HepG2 (cell line): ENCODE results near the gene ENPP7. TPM values are rescaled to one million over a fixed set of nuclear protein-coding genes. Genes with fewer than 3 reads are reported as not detected.

Experiments
- BCL6 ChIP-seq: IDR thresholded peaks from 2 replicates; pipeline ENCODE4 v1.6.1; 2016; ENCODE audit warnings: missing genetic modification reagents, missing compliant biosample characterization
- CENPT ChIP-seq: sonication (generic); formaldehyde crosslinking; IDR thresholded peaks from 2 replicates; pipeline ENCODE4 v1.8.0; 2022; ENCODE audit warnings: low read depth, mild to moderate bottlenecking, moderate library complexity, missing genetic modification reagents
- CREM ChIP-seq, 2 experiments: sonication (generic) in 1 of 2; formaldehyde crosslinking in 1 of 2; IDR thresholded peaks; 2 replicates each; pipeline versions ENCODE4 v1.4.0 to v1.6.1; 2016 to 2020; ENCODE audit warnings: antibody characterized with exemption in 1 of 2, mild to moderate bottlenecking in 1 of 2, missing genetic modification reagents in 1 of 2
- FIP1L1 ChIP-seq: fragments of 200-400 bp; formaldehyde crosslinking; IDR thresholded peaks from 2 replicates; pipeline ENCODE4 v1.6.1; 2018; ENCODE audit warnings: low read depth, mild to moderate bottlenecking, low read length, moderate library complexity, borderline replicate concordance; ENCODE audit not compliant: insufficient read depth
- FOXO1 ChIP-seq: sonication (generic); formaldehyde crosslinking; IDR thresholded peaks from 2 replicates; pipeline ENCODE4 v1.4.0; 2020; ENCODE audit warnings: missing genetic modification reagents
- GABPA ChIP-seq, 2 experiments: IDR thresholded peaks; 2 replicates each; pipeline ENCODE4 v1.6.1; 2011 to 2016; ENCODE audit warnings: low read depth in 2 of 2, low read length in 1 of 2, missing biosample characterization in 1 of 2, missing genetic modification characterization in 1 of 2
- GATAD2A ChIP-seq: IDR thresholded peaks from 2 replicates; pipeline ENCODE4 v1.6.1; 2016
- KAT8 ChIP-seq: IDR thresholded peaks from 2 replicates; pipeline ENCODE4 v1.6.1; 2016; ENCODE audit warnings: missing genetic modification reagents, missing compliant biosample characterization
- KDM5B ChIP-seq: sonication (generic); formaldehyde crosslinking; IDR thresholded peaks from 2 replicates; pipeline ENCODE4 v1.4.0; 2020; ENCODE audit warnings: missing genetic modification reagents, mild to moderate bottlenecking, borderline replicate concordance
- KLF16 ChIP-seq, 2 experiments: sonication (generic) in 1 of 2; formaldehyde crosslinking in 1 of 2; IDR thresholded peaks; 2 replicates each; pipeline versions ENCODE4 v1.6.1 to v1.8.0; 2016 to 2023; ENCODE audit warnings: missing genetic modification reagents in 2 of 2, missing compliant biosample characterization in 1 of 2
- KMT2A ChIP-seq: sonication (generic); formaldehyde crosslinking; IDR thresholded peaks from 2 replicates; pipeline ENCODE4 v1.4.0; 2020; ENCODE audit warnings: missing genetic modification reagents
- KMT2B ChIP-seq: IDR thresholded peaks from 2 replicates; pipeline ENCODE4 v1.6.1; 2016; ENCODE audit warnings: missing genetic modification reagents, missing compliant biosample characterization
- MTA1 ChIP-seq: sonication (generic); formaldehyde crosslinking; IDR thresholded peaks from 2 replicates; pipeline ENCODE4 v1.4.0; 2020; ENCODE audit warnings: missing genetic modification reagents, mild to moderate bottlenecking, borderline replicate concordance
- NFE2 ChIP-seq: sonication (generic); formaldehyde crosslinking; IDR thresholded peaks from 2 replicates; pipeline ENCODE4 v1.4.0; 2020; ENCODE audit warnings: missing genetic modification reagents
- SUZ12 ChIP-seq: fragments of 150-350 bp; IDR thresholded peaks from 2 replicates; pipeline ENCODE4 v1.6.1; 2014; ENCODE audit warnings: low read depth, low read length
- THAP11 ChIP-seq: IDR thresholded peaks from 2 replicates; pipeline ENCODE4 v1.6.1; 2016; ENCODE audit warnings: missing biosample characterization, missing genetic modification reagents
- U2AF1 ChIP-seq: fragments of 200-400 bp; formaldehyde crosslinking; optimal IDR thresholded peaks from 2 replicates; pipeline ENCODE3; 2017; ENCODE audit warnings: mild to moderate bottlenecking, low read depth, low read length
- ZNF501 ChIP-seq: sonication (generic); formaldehyde crosslinking; IDR thresholded peaks from 2 replicates; pipeline ENCODE4 v1.5.1; 2020; ENCODE audit warnings: mild to moderate bottlenecking, moderate library complexity, missing genetic modification reagents
- ZNF556 ChIP-seq: sonication (generic); formaldehyde crosslinking; IDR thresholded peaks from 2 replicates; pipeline ENCODE4 v1.4.0; 2020; ENCODE audit warnings: mild to moderate bottlenecking, missing genetic modification reagents, borderline replicate concordance
- ZNF615 ChIP-seq: sonication (generic); formaldehyde crosslinking; IDR thresholded peaks from 2 replicates; pipeline ENCODE4 v1.5.0; 2020; ENCODE audit warnings: mild to moderate bottlenecking, missing genetic modification reagents, borderline replicate concordance
- ZNF792 ChIP-seq: IDR thresholded peaks from 2 replicates; pipeline ENCODE4 v1.6.1; 2016
- polyA plus RNA-seq, 8 experiments: library from polyadenylated mRNA; depleted of rRNA in 3 of 8; stranded (reverse) in 7 of 8; unstranded in 1 of 8; fragments of >200 nt; fragmentation: Illumina TruSeq in 4 of 8; extraction: Trizol in 4 of 8; gene quantifications; 2 replicates each; pipeline versions ENCODE4 v1.2.1 to v1.2.3, GENCODE V29; 2011 to 2016; ENCODE audit warnings: low read depth in 4 of 8, missing spikeins in 1 of 8, mixed read lengths in 1 of 8; ENCODE audit not compliant: insufficient read depth in 1 of 8
- total RNA-seq, 5 experiments: library from RNA; depleted of rRNA; stranded (reverse); fragments of >200 nt; fragmentation: Illumina TruSeq; extraction: Trizol; gene quantifications; 2 replicates each; pipeline ENCODE4 v1.2.3, GENCODE V29; 2016; ENCODE audit warnings: low read depth in 1 of 5
- TF ChIP-seq, protein P1 (sequence below): sonication (generic); formaldehyde crosslinking; IDR thresholded peaks from 2 replicates; pipeline ENCODE4 v1.4.0; 2020; ENCODE audit warnings: low read depth, mild to moderate bottlenecking, missing genetic modification reagents
- TF ChIP-seq, protein P2 (sequence below): sonication (generic); formaldehyde crosslinking; IDR thresholded peaks from 2 replicates; pipeline ENCODE4 v1.5.1; 2020; ENCODE audit warnings: mild to moderate bottlenecking, moderate library complexity, missing genetic modification reagents
- TF ChIP-seq, protein P3 (sequence below): IDR thresholded peaks from 2 replicates; pipeline ENCODE4 v1.6.1; 2016

The ENPP7 gene
- total and polyA plus RNA-seq, 2 of the 13 experiments (the other 11 are each of a cell fraction or from before 2014, with no cell fraction given) = 1.1 to 2.2 TPM

DNA sequence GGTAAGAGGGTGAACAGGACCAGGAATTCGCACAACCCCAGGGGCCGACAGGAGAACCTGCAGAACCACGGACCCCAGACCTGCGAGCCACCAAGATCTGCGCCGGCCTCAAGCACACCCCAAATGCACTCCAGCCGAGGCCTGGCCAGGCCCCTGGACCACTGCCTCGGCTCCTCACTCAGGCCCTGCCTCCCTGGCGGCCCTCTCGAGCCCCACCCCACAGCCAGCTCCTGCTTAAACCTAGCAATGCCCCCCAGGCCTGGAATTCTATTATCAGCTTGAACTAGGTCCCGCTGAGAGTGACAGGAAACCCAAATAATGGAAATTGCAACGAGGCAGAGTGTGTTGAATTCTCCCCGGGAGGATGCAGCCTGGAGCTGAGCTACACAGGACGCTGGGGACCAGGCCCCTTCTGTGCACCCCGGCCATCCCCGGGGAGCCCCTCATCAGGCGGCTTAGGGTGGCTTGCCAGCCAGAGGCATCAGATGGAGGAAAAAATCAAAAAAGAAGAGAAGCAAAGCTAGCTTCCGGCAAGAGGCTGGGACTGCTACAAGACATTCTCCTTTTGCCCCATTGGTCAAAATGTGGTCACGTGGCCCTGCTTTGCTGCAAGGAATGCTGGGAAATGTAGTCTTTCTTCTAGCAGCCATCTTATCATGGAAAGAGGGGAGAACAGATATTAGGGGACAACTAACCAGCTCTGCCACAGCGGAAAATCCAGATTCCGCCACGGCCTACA, 2.4 kb upstream of the ENPP7 start (continued):
- TF ChIP-seq, protein P1, sequence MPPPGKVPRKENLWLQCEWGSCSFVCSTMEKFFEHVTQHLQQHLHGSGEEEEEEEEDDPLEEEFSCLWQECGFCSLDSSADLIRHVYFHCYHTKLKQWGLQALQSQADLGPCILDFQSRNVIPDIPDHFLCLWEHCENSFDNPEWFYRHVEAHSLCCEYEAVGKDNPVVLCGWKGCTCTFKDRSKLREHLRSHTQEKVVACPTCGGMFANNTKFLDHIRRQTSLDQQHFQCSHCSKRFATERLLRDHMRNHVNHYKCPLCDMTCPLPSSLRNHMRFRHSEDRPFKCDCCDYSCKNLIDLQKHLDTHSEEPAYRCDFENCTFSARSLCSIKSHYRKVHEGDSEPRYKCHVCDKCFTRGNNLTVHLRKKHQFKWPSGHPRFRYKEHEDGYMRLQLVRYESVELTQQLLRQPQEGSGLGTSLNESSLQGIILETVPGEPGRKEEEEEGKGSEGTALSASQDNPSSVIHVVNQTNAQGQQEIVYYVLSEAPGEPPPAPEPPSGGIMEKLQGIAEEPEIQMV (CRISPR knock-in tag) = 0 out of 2 replicates have a peak, but pooled peaks have one; percentile 36
- TF ChIP-seq NFE2 (CRISPR knock-in tag) (no peak), KAT8 (CRISPR knock-in tag) (peak; percentile 72; the same call in 1 of the 2 replicates), ZNF501 (CRISPR knock-in tag) (peak; percentile 55; the same call in 1 of the 2 replicates), KMT2A (no peak), GABPA (IDR thresholded peaks at IDR 0.05; ENCODE audit: low read depth, low read length) (no peak), GABPA (CRISPR knock-in tag; IDR thresholded peaks at IDR 0.05; ENCODE audit: low read depth) (peak; percentile 31; the same call in 1 of the 2 replicates), SUZ12 (peak; percentile 86), CREM (IDR thresholded peaks at IDR 0.05) (peak; percentile 71; the same call in 1 of the 2 replicates), CREM (CRISPR knock-in tag; IDR thresholded peaks at IDR 0.05) (no peak), BCL6 (CRISPR knock-in tag) (no peak), KDM5B (CRISPR knock-in tag) (peak; percentile 45; the same call in 1 of the 2 replicates), FIP1L1 (no peak), MTA1 (CRISPR knock-in tag) (no peak), ZNF792 (CRISPR knock-in tag) (no peak), GATAD2A (CRISPR knock-in tag) (0 out of 2 replicates have a peak, but pooled peaks have one; percentile 19), THAP11 (CRISPR knock-in tag) (peak; percentile 99), ZNF556 (CRISPR knock-in tag) (0 out of 2 replicates have a peak, but pooled peaks have one; percentile 32), KLF16 (CRISPR knock-in tag; IDR thresholded peaks at IDR 0.05) (0 out of 4 replicates have a peak, but pooled peaks of 1 of the 2 experiments have one; percentile 50), KMT2B (0 out of 2 replicates have a peak, but pooled peaks have one; percentile 23), U2AF1 (no peak), FOXO1 (CRISPR knock-in tag) (no peak), ZNF615 (CRISPR knock-in tag) (no peak), CENPT (CRISPR knock-in tag) (no peak)
- TF ChIP-seq, protein P2, sequence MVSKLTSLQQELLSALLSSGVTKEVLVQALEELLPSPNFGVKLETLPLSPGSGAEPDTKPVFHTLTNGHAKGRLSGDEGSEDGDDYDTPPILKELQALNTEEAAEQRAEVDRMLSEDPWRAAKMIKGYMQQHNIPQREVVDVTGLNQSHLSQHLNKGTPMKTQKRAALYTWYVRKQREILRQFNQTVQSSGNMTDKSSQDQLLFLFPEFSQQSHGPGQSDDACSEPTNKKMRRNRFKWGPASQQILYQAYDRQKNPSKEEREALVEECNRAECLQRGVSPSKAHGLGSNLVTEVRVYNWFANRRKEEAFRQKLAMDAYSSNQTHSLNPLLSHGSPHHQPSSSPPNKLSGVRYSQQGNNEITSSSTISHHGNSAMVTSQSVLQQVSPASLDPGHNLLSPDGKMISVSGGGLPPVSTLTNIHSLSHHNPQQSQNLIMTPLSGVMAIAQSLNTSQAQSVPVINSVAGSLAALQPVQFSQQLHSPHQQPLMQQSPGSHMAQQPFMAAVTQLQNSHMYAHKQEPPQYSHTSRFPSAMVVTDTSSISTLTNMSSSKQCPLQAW = 0 out of 2 replicates have a peak, but pooled peaks have one; percentile 19
- TF ChIP-seq, protein P3, sequence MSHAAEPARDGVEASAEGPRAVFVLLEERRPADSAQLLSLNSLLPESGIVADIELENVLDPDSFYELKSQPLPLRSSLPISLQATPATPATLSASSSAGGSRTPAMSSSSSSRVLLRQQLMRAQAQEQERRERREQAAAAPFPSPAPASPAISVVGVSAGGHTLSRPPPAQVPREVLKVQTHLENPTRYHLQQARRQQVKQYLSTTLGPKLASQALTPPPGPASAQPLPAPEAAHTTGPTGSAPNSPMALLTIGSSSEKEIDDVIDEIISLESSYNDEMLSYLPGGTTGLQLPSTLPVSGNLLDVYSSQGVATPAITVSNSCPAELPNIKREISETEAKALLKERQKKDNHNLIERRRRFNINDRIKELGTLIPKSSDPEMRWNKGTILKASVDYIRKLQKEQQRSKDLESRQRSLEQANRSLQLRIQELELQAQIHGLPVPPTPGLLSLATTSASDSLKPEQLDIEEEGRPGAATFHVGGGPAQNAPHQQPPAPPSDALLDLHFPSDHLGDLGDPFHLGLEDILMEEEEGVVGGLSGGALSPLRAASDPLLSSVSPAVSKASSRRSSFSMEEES = peak; percentile 41; the same call in 1 of the 2 replicates
